Stimulated activated CD8-positive, alpha-beta memory T cell treated with anti-CD3 and anti-CD28 coated beads, Interleukin-7, amount 100 ng/mL, for 24 hours (primary cell): ENCODE data around the gene OR6C2.
"Not testable (repeated sequence)": the region's sequence is repeated elsewhere in the genome, so short reads cannot be mapped to it uniquely, and the experiment has no call there.

Experiments used
- DNase-seq: peaks from one replicate; pipeline ENCODE4 v3.0.0-alpha.2; 2020; ENCODE audit warnings: low read depth

Gene OR6C2

GRCh38 chr12:55443776-55444175 lies at the start of gene OR6C2:
TSS of gene OR6C2 (plus strand) at chr12:55444076. CDS start at chr12:55452214, 8,138 bp downstream.
- no peak for DNase-seq

GRCh38 chr12:55396326-55396725 lies 47.5 kb upstream of the OR6C2 start:
- no peak for DNase-seq

GRCh38 chr12:55400229-55400628 lies 43.6 kb upstream of the OR6C2 start, which contains the start of gene OR6C65:
TSS of gene OR6C65 (plus strand) at chr12:55400529. CDS start at chr12:55400529, 0 bp downstream.
- DNase-seq: no peak

GRCh38 chr12:55407866-55408265 lies 36.0 kb upstream of the OR6C2 start:
- DNase-seq: no peak

- DNase-seq: not testable (repeated sequence)
Observed at GRCh38 chr12:55409133-55409532, 34.7 kb upstream of the OR6C2 start.

GRCh38 chr12:55412138-55412537 lies 31.7 kb upstream of the OR6C2 start:
- DNase-seq: not testable (repeated sequence)

GRCh38 chr12:55413498-55414388 lies 30.1 kb upstream of the OR6C2 start:
- DNase-seq: not testable (repeated sequence)

GRCh38 chr12:55414396-55414823 lies 29.5 kb upstream of the OR6C2 start:
- not testable (repeated sequence) for DNase-seq

GRCh38 chr12:55414889-55415288 lies 29.0 kb upstream of the OR6C2 start:
- DNase-seq: not testable (repeated sequence)

- DNase-seq: no peak
Observed at GRCh38 chr12:55416961-55417360, 26.9 kb upstream of the OR6C2 start.

GRCh38 chr12:55420307-55420962 lies 23.4 kb upstream of the OR6C2 start:
- DNase-seq: no peak

GRCh38 chr12:55425954-55426353 lies 17.9 kb upstream of the OR6C2 start, which contains the start of gene OR6C76:
TSS of gene OR6C76 (plus strand) at chr12:55426254. CDS start at chr12:55426254, 0 bp downstream.
- no peak for DNase-seq

GRCh38 chr12:55428331-55429243 lies 15.3 kb upstream of the OR6C2 start:
- no peak for DNase-seq

GRCh38 chr12:55441233-55441632 lies 2.6 kb upstream of the OR6C2 start:
- not testable (repeated sequence) for DNase-seq

- DNase-seq: no peak
Observed at GRCh38 chr12:55445357-55445756, 1.5 kb downstream of the OR6C2 start.

- no peak for DNase-seq
Observed at GRCh38 chr12:55446326-55446725, 2.5 kb downstream of the OR6C2 start.

GRCh38 chr12:55448825-55449224 lies 4.9 kb downstream of the OR6C2 start:
- DNase-seq: no peak

- DNase-seq: not testable (repeated sequence)
Observed at GRCh38 chr12:55464926-55465325, 21.1 kb downstream of the OR6C2 start.

- DNase-seq: no peak
Observed at GRCh38 chr12:55467836-55468235, 24.0 kb downstream of the OR6C2 start.

- DNase-seq: no peak
Observed at GRCh38 chr12:55469291-55469690, 25.4 kb downstream of the OR6C2 start.

GRCh38 chr12:55470088-55470829 lies 26.4 kb downstream of the OR6C2 start, which contains the start of gene OR6C70:
TSS of gene OR6C70 (minus strand) at chr12:55470138. CDS start at chr12:55470138, 0 bp downstream.
- DNase-seq: no peak
